GM18909 (cell line): ENCODE measurements around the gene SRRD.

ENCODE experiments used
- ATAC-seq: cut with Tn5 transposase; IDR thresholded peaks from one replicate; pipeline ENCODE4 v1.9.1; 2021; ENCODE audit warnings: mild to moderate bottlenecking; ENCODE audit not compliant: unreplicated experiment, poor library complexity

Gene SRRD

GRCh38 chr22:26480611-26480932 is 3.1 kb upstream of the SRRD start:
- no peak for ATAC-seq

- no peak for ATAC-seq
These were observed 2.5 kb upstream of the SRRD start for GRCh38 chr22:26481112-26481693.

- ATAC-seq, result no peak
These were observed 2.0 kb upstream of the SRRD start for GRCh38 chr22:26481694-26482093.

GRCh38 chr22:26482161-26482560 is 1.5 kb upstream of the SRRD start:
- ATAC-seq, result no peak

GRCh38 chr22:26483043-26483438 is 636 bp upstream of the SRRD start:
- no peak for ATAC-seq

- ATAC-seq, result no peak
These were observed 656 bp downstream of the SRRD start for GRCh38 chr22:26484360-26484706.

- no peak for ATAC-seq
These were observed 1.3 kb downstream of the SRRD start for GRCh38 chr22:26485013-26485412.

- no peak for ATAC-seq
These were observed 2.2 kb downstream of the SRRD start for GRCh38 chr22:26485806-26486390.

GRCh38 chr22:26486394-26486793 is 2.7 kb downstream of the SRRD start:
- ATAC-seq, result no peak

- ATAC-seq, result no peak
These were observed 4.3 kb downstream of the SRRD start for GRCh38 chr22:26487996-26488395.

GRCh38 chr22:26489447-26490036 is 5.9 kb downstream of the SRRD start:
- ATAC-seq, result no peak

GRCh38 chr22:26492220-26492619 is 8.5 kb downstream of the SRRD start:
- no peak for ATAC-seq

- ATAC-seq, result no peak
These were observed 10.8 kb downstream of the SRRD start for GRCh38 chr22:26494506-26494905.

GRCh38 chr22:26496456-26496855 is 12.8 kb downstream of the SRRD start:
- ATAC-seq, result no peak

GRCh38 chr22:26499188-26499703 is 15.6 kb downstream of the SRRD start:
- no peak for ATAC-seq

GRCh38 chr22:26501996-26502395 is 18.3 kb downstream of the SRRD start:
- no peak for ATAC-seq

- ATAC-seq, result no peak
These were observed 19.2 kb downstream of the SRRD start for GRCh38 chr22:26502688-26503561.

- ATAC-seq, result no peak
These were observed 20.1 kb downstream of the SRRD start for GRCh38 chr22:26503758-26504157.

- ATAC-seq, result no peak
These were observed 24.5 kb downstream of the SRRD start for GRCh38 chr22:26508148-26508547.

- peak; percentile 94 for ATAC-seq
These were observed 28.6 kb downstream of the SRRD start, which contains the start of gene TFIP11 for GRCh38 chr22:26512149-26512793. TFIP11 (minus strand) TSS chr22:26512473; CDS start chr22:26510272, 2,201 bp downstream.

- ATAC-seq, result no peak
These were observed 30.2 kb downstream of the SRRD start for GRCh38 chr22:26513838-26514237.
